Astrocyte (in vitro differentiated cells and primary cell): ENCODE data around the gene CARD11.
"Not testable (repeated sequence)": the region's sequence is repeated elsewhere in the genome, so short reads cannot be mapped to it uniquely, and the experiment has no call there.

Experiments
- CTCF ChIP-seq: IDR thresholded peaks from 2 replicates; pipeline ENCODE4 v1.5.1; 2011; ENCODE audit warnings: low read depth, mild to moderate bottlenecking, inconsistent platforms, low read length, moderate library complexity; ENCODE audit not compliant: insufficient read depth
- EZH2 ChIP-seq: IDR thresholded peaks from 2 replicates; pipeline ENCODE4 v1.6.1; 2012; ENCODE audit warnings: mild to moderate bottlenecking, low read length, inconsistent platforms; ENCODE audit not compliant: insufficient read depth

GRCh38 chr7:3038011-3038410 is 5.7 kb downstream of the CARD11 start:
- TF ChIP-seq CTCF, EZH2: not testable (repeated sequence)
